H1 (cell line): Measurements from ENCODE around the gene UVRAG. TPM values are rescaled to one million over a fixed set of nuclear protein-coding genes. Genes with fewer than 3 reads are reported as not detected.

Experiments used
- CEBPB ChIP-seq: IDR thresholded peaks from 2 replicates; pipeline ENCODE4 v1.6.1; 2012; ENCODE audit warnings: low read depth, low read length
- CHD7 ChIP-seq: fragments of 300-600 bp; sonication (generic); IDR thresholded peaks from 2 replicates; pipeline ENCODE4 v1.7.1; 2012; ENCODE audit warnings: low read length, moderate library complexity, mild to moderate bottlenecking, inconsistent platforms; ENCODE audit not compliant: insufficient replicate concordance
- EGR1 ChIP-seq: IDR thresholded peaks from 2 replicates; pipeline ENCODE4 v1.6.1; 2011; ENCODE audit warnings: low read depth, low read length, borderline replicate concordance
- GTF2F1 ChIP-seq: IDR thresholded peaks from 2 replicates; pipeline ENCODE4 v1.6.1; 2012; ENCODE audit warnings: low read depth, low read length, improper control_type of control experiment, borderline replicate concordance
- MAFK ChIP-seq: IDR thresholded peaks from 2 replicates; pipeline ENCODE4 v1.6.1; 2012; ENCODE audit warnings: low read depth, mild to moderate bottlenecking, improper control_type of control experiment, low read length
- NANOG ChIP-seq: IDR thresholded peaks from 2 replicates; pipeline ENCODE4 v1.6.1; 2011; ENCODE audit warnings: low read length, low read depth, mild to moderate bottlenecking, inconsistent platforms; ENCODE audit not compliant: insufficient read depth, poor library complexity, severe bottlenecking
- NRF1 ChIP-seq: IDR thresholded peaks from 2 replicates; pipeline ENCODE4 v1.6.1; 2011; ENCODE audit warnings: mild to moderate bottlenecking, low read depth, low read length, improper control_type of control experiment
- RAD21 ChIP-seq, 2 experiments: IDR thresholded peaks in 1 of 2; conservative IDR thresholded peaks in 1 of 2; 2 replicates each; pipeline ENCODE4 v1.6.1; 2011; ENCODE audit warnings: low read depth in 2 of 2, low read length in 2 of 2, improper control_type of control experiment in 1 of 2, inconsistent platforms in 1 of 2, mild to moderate bottlenecking in 1 of 2, moderate library complexity in 1 of 2
- SIX5 ChIP-seq: IDR thresholded peaks from 2 replicates; pipeline ENCODE4 v1.6.1; 2011; ENCODE audit warnings: mild to moderate bottlenecking, low read depth, low read length
- SUZ12 ChIP-seq: fragments of 200-600 bp; sonication (generic); IDR thresholded peaks from 2 replicates; pipeline ENCODE4 v1.6.1; 2012; ENCODE audit warnings: mild to moderate bottlenecking, inconsistent platforms, low read length, moderate library complexity, mixed read lengths
- TCF12 ChIP-seq: IDR thresholded peaks from 2 replicates; pipeline ENCODE4 v1.6.1; 2011; ENCODE audit warnings: low read depth, mild to moderate bottlenecking, low read length
- polyA plus RNA-seq, 7 experiments: library from polyadenylated mRNA; depleted of rRNA in 3 of 7; stranded (reverse) in 5 of 7; unstranded in 2 of 7; fragments of >200 nt in 5 of 7; fragments of 200-250 nt in 2 of 7; gene quantifications; 1 replicate in 5 of 7; 2 replicates in 1 of 7; 4 replicates in 1 of 7; pipeline versions ENCODE4 v1.2.1 to v1.2.3, GENCODE V29; 2011 to 2013; ENCODE audit warnings: missing spikeins in 2 of 7, mixed read lengths in 2 of 7
- total RNA-seq: library from RNA; stranded (reverse); fragmentation: NEBNext Ultra II Directional; extraction: Animal tissue kit (Norgen Biotek cat#: 25700); gene quantifications from 2 replicates; pipeline ENCODE4 v1.2.1, GENCODE V29; 2021

Gene UVRAG
- total and polyA plus RNA-seq, 2 of the 8 experiments (the other 6 are each of a cell fraction or from before 2014, with no cell fraction given), result 5.5 to 14.7 TPM

- TF ChIP-seq CHD7 (no peak), GTF2F1 (0 out of 2 replicates have a peak, but pooled peaks have one; percentile 42), CEBPB (0 out of 2 replicates have a peak, but pooled peaks have one; percentile 12), NANOG (no peak), MAFK (no peak), TCF12 (no peak), SUZ12 (no peak; the same call in 1 of the 2 replicates), EGR1 (no peak), SIX5 (no peak), RAD21 (IDR thresholded peaks at IDR 0.05 in 1 of 2, conservative IDR thresholded peaks at IDR 0.05 in 1 of 2; ENCODE audit: low read depth in 2 of 2, low read length in 2 of 2) (peak; percentile 93 to 96), NRF1 (no peak)
Observed at GRCh38 chr11:76152086-76152681, 337.2 kb downstream of the UVRAG start (continued).
